Gastroesophageal sphincter (tissue), 3 donors: ENCODE results near the gene UBAC2.

ENCODE experiments used
- CTCF ChIP-seq, 4 experiments: fragments of 200-600 bp in 2 of 4; fragments of 450-650 bp in 2 of 4; sonication (generic) in 1 of 4; IDR thresholded peaks; one replicate each; pipeline ENCODE4 v1.5.1; 2017 to 2019; ENCODE audit warnings: antibody characterized with exemption in 4 of 4, mild to moderate bottlenecking in 2 of 4, moderate library complexity in 2 of 4
- EP300 ChIP-seq: sonication (generic); formaldehyde crosslinking; IDR thresholded peaks from one replicate; pipeline ENCODE4 v1.6.1; 2017; ENCODE audit warnings: antibody characterized with exemption, mild to moderate bottlenecking
- POLR2A ChIP-seq, 2 donors: fragments of 450-650 bp; IDR thresholded peaks; one replicate each; pipeline ENCODE4 v1.6.1; 2017; ENCODE audit warnings: antibody characterized with exemption in 2 of 2, mild to moderate bottlenecking in 2 of 2, moderate library complexity in 1 of 2
- POLR2AphosphoS5 ChIP-seq: sonication (generic); formaldehyde crosslinking; IDR thresholded peaks from one replicate; pipeline ENCODE4 v1.6.1; 2017; ENCODE audit warnings: antibody characterized with exemption

DNA sequence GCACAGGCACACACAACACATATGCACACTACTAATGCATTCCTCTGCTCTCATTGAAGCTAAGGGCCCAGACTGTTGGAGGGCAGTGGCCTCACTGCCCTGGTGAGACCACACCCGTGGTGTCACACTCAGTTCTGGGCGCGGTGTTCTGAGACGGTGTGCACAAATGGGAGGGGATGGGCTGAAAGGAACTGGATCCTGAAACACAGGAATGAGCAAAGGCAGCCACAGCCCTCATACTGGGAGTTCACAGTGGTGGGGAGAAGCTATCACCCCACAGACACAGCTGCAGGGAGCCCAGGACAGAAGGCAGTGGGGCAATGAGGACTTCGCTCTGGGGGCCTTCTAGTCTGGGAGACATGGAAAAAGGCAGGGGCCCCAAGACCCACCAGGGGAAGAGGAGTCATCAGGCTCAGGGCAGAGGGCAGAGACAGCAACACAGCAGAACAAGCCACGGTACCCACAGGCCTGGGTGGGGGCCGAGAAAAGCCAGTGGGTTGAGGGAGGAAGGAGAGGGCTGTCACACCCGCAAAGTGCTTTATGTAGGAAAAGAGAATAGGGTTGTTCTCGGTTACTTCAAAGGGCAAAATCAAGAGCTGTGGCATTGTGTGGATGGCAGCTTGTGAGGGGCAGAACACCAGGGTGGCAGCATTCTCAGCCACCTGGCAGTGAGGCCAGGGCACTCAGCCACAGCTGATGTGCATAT lies 181.9 kb downstream of the UBAC2 start:
- no peak for TF ChIP-seq CTCF (IDR thresholded peaks at IDR 0.05)
- no peak for TF ChIP-seq POLR2A (IDR thresholded peaks at IDR 0.05)
- TF ChIP-seq POLR2AphosphoS5: no peak
- no peak for TF ChIP-seq EP300
